GM12878 (cell line): ENCODE measurements around the gene KMT2B. TPM values are rescaled to one million over a fixed set of nuclear protein-coding genes. Genes with fewer than 3 reads are reported as not detected.

Experiments
- ATAC-seq: fragments of 200-7000 bp; cut with Tn5 transposase; 3 replicates; pipeline ENCODE4 v1.9.1; 2020; ENCODE audit warnings: mild to moderate bottlenecking, moderate library complexity
- BruUV-seq: library from RNA; stranded (reverse); fragments of 400-500 nt; replicated peaks from 2 replicates; lab custom pipeline; 2021; lab: Mats Ljungman, UMichigan
- CTCF ChIA-PET: fragments of 300-600 bp; sonication (Branson Sonifier 250); formaldehyde crosslinking; extraction: SDS; loops from one replicate; lab custom pipeline; 2021; ENCODE audit warnings: inconsistent platforms; lab: Yijun Ruan, JAX
- POLR2A ChIA-PET: fragments of 350-600 bp; formaldehyde crosslinking; extraction: SDS; loops from one replicate; lab custom pipeline; 2021; ENCODE audit warnings: inconsistent platforms; lab: Charles Lee
- RAD21 ChIA-PET: fragments of 300-600 bp; sonication (Branson Sonifier 250); formaldehyde crosslinking; loops from one replicate; lab custom pipeline; 2023; ENCODE audit warnings: antibody characterized with exemption; ENCODE audit not compliant: unreplicated experiment; lab: Charles Lee
- SMC1A ChIA-PET: fragments of 300-600 bp; sonication (Branson Sonifier 250); formaldehyde crosslinking; loops from one replicate; lab custom pipeline; 2023; ENCODE audit not compliant: unreplicated experiment, uncharacterized antibody; lab: Charles Lee
- DNase-seq: peaks from one replicate; pipeline ENCODE4 v3.0.0-alpha.2; 2011; ENCODE audit warnings: low read depth, low spot score
- FAIRE-seq: peaks from 3 replicates; lab custom pipeline; 2011; peaks lifted over from hg19 to GRCh38; lab: Jason Lieb, UNC
- H2AFZ ChIP-seq: 2 replicates; pipeline ENCODE4 v1.6.0; 2011; ENCODE audit warnings: low read depth, low read length, control low read depth; ENCODE audit not compliant: control insufficient read depth
- H3K27ac ChIP-seq: 2 replicates; pipeline ENCODE4 v1.5.1; 2011; ENCODE audit warnings: control low read depth; ENCODE audit not compliant: control insufficient read depth, insufficient read depth
- H3K27me3 ChIP-seq, 2 experiments: replicated peaks in 1 of 2; 2 replicates each; pipeline versions ENCODE4 v1.6.0 to v1.6.1; 2011; ENCODE audit warnings: low read length in 1 of 2; ENCODE audit not compliant: control insufficient read depth in 2 of 2, insufficient read depth in 2 of 2
- H3K36me3 ChIP-seq, 2 experiments: 2 replicates each; pipeline ENCODE4 v1.5.1; 2011; ENCODE audit warnings: low read length in 1 of 2; ENCODE audit not compliant: control insufficient read depth in 2 of 2, insufficient read depth in 2 of 2
- H3K4me1 ChIP-seq: 2 replicates; pipeline ENCODE4 v1.6.1; 2011; ENCODE audit warnings: mild to moderate bottlenecking, low read length, moderate library complexity, mixed read lengths; ENCODE audit not compliant: control insufficient read depth, insufficient read depth
- H3K4me2 ChIP-seq: 2 replicates; pipeline ENCODE4 v1.6.0; 2011; ENCODE audit warnings: control low read depth; ENCODE audit not compliant: control insufficient read depth, insufficient read depth
- H3K4me3 ChIP-seq: fragments of 200-600 bp; sonication (generic); 2 replicates; pipeline ENCODE4 v1.5.1; 2016
- H3K79me2 ChIP-seq: 2 replicates; pipeline ENCODE4 v1.6.0; 2011; ENCODE audit warnings: low read length; ENCODE audit not compliant: control insufficient read depth, insufficient read depth
- H3K9ac ChIP-seq: 2 replicates; pipeline ENCODE4 v1.8.0; 2011; ENCODE audit warnings: low read length, control low read depth, mixed read lengths; ENCODE audit not compliant: control insufficient read depth, insufficient read depth
- H3K9me3 ChIP-seq: replicated peaks from 3 replicates; pipeline ENCODE4 v1.5.1; 2011; ENCODE audit warnings: mild to moderate bottlenecking, low read length; ENCODE audit not compliant: control insufficient read depth, insufficient read depth
- H4K20me1 ChIP-seq: 2 replicates; pipeline ENCODE4 v1.6.0; 2011; ENCODE audit not compliant: control insufficient read depth, insufficient read depth
- ASH2L ChIP-seq: fragments of 300-600, 200-600 bp; sonication (generic); IDR thresholded peaks from 2 replicates; pipeline ENCODE4 v1.6.1; 2017; ENCODE audit warnings: low read depth, mild to moderate bottlenecking, borderline replicate concordance
- DPF2 ChIP-seq: fragments of 450-650 bp; IDR thresholded peaks from 2 replicates; pipeline ENCODE4 v1.6.1; 2017; ENCODE audit warnings: mild to moderate bottlenecking
- EZH2 ChIP-seq: IDR thresholded peaks from 2 replicates; pipeline ENCODE4 v1.6.1; 2012; ENCODE audit warnings: low read depth, mild to moderate bottlenecking, control low read depth, inconsistent platforms, low read length, borderline replicate concordance; ENCODE audit not compliant: control insufficient read depth
- GATAD2B ChIP-seq: fragments of 450-650 bp; conservative IDR thresholded peaks from 2 replicates; pipeline ENCODE4 v1.6.1; 2017; ENCODE audit warnings: low read depth, mild to moderate bottlenecking, moderate library complexity
- MEF2A ChIP-seq: IDR thresholded peaks from 2 replicates; pipeline ENCODE4 v1.6.1; 2011; ENCODE audit warnings: low read depth, mild to moderate bottlenecking, low read length, moderate library complexity; ENCODE audit not compliant: insufficient read depth
- NBN ChIP-seq: fragments of 450-650 bp; IDR thresholded peaks from 2 replicates; pipeline ENCODE4 v1.6.1; 2016
- NFYB ChIP-seq: IDR thresholded peaks from 2 replicates; pipeline ENCODE4 v1.6.1; 2011; ENCODE audit warnings: low read depth, mild to moderate bottlenecking, low read length, improper control_type of control experiment, moderate library complexity; ENCODE audit not compliant: insufficient read depth
- PML ChIP-seq: IDR thresholded peaks from 2 replicates; pipeline ENCODE4 v1.6.1; 2012; ENCODE audit warnings: low read length, inconsistent platforms
- POU2F2 ChIP-seq: IDR thresholded peaks from 3 replicates; pipeline ENCODE4 v1.6.1; 2011; ENCODE audit warnings: low read depth, mild to moderate bottlenecking, low read length, borderline replicate concordance
- STAT3 ChIP-seq: IDR thresholded peaks from 2 replicates; pipeline ENCODE4 v1.6.1; 2011; ENCODE audit warnings: low read depth, low read length, improper control_type of control experiment
- ZSCAN29 ChIP-seq: fragments of 450-650 bp; IDR thresholded peaks from 2 replicates; pipeline ENCODE4 v1.6.1; 2017; ENCODE audit warnings: mild to moderate bottlenecking, moderate library complexity
- WGBS: methylation state at CpG from one replicate; pipeline ENCODE4 v1.1.6; 2016; ENCODE audit warnings: low lambda C conversion rate; ENCODE audit not compliant: insufficient replicate concordance, insufficient coverage; ENCODE audit errors: missing lambda C conversion rate; 5-methylcytosine and 5-hydroxymethylcytosine counted together
- in situ Hi-C: fragments of 300-500 bp; cut with MboI; formaldehyde crosslinking; loops from 9 replicates; pipeline ENCODE4 v1.14.3; 2018; ENCODE audit warnings: mixed read lengths
- intact Hi-C: fragments of 100-400 bp; cut with micrococcal nuclease; formaldehyde crosslinking; loops from one replicate; pipeline ENCODE4 v1.14.2; 2022; ENCODE audit not compliant: unreplicated experiment
- polyA plus RNA-seq, 11 experiments: library from polyadenylated mRNA; depleted of rRNA in 4 of 11; unstranded in 6 of 11; stranded (reverse) in 5 of 11; fragments of >200 nt; fragmentation: Nextera tagmentation in 4 of 11; fragmentation: Illumina TruSeq in 1 of 11; extraction: Ambion mirVana in 4 of 11; extraction: Trizol in 1 of 11; gene quantifications; 1 replicate in 1 of 11; 2 replicates in 10 of 11; pipeline versions ENCODE4 v1.2.1 to v1.2.3, GENCODE V29; 2011 to 2016; ENCODE audit warnings: inconsistent platforms in 2 of 11, missing spikeins in 2 of 11, low read depth in 1 of 11
- total RNA-seq, 4 experiments: library from RNA; depleted of rRNA in 3 of 4; stranded (reverse); fragments of >200 nt in 3 of 4; fragmentation: Illumina TruSeq in 1 of 4; extraction: Trizol in 1 of 4; gene quantifications; 2 replicates each; pipeline versions ENCODE4 v1.2.1 to v1.2.3, GENCODE V29; 2013 to 2021

The KMT2B gene
- total and polyA plus RNA-seq, 10 of the 15 experiments (the other 5 are each of a cell fraction or from before 2014, with no cell fraction given), result 0.71 to 35.6 (median 6.0) TPM

DNA sequence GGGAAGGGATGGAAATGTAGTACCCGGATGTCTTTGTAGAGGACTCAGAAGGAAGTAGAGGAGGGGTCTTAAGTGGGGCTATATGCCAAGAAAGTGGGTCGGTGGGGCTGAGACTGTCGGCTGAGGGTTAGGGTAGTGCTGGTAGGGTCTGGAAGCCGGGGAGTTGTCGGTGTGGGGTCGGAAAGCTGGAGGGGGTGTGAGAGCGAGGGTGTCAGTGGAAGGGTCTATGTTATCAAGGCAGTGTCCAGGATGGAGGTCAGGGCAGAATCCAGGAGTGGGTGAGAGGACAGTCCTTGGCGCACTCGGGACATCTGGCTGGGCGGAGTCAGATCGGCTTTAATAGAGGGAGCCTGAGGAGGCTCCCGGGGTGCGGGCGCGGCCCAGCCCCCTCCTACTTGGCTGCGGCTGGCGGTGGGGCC lies 37.3 kb downstream of the KMT2B start (continued):
- no peak for TF ChIP-seq PML
- TF ChIP-seq, all 136 proteins: peak for 0

DNA sequence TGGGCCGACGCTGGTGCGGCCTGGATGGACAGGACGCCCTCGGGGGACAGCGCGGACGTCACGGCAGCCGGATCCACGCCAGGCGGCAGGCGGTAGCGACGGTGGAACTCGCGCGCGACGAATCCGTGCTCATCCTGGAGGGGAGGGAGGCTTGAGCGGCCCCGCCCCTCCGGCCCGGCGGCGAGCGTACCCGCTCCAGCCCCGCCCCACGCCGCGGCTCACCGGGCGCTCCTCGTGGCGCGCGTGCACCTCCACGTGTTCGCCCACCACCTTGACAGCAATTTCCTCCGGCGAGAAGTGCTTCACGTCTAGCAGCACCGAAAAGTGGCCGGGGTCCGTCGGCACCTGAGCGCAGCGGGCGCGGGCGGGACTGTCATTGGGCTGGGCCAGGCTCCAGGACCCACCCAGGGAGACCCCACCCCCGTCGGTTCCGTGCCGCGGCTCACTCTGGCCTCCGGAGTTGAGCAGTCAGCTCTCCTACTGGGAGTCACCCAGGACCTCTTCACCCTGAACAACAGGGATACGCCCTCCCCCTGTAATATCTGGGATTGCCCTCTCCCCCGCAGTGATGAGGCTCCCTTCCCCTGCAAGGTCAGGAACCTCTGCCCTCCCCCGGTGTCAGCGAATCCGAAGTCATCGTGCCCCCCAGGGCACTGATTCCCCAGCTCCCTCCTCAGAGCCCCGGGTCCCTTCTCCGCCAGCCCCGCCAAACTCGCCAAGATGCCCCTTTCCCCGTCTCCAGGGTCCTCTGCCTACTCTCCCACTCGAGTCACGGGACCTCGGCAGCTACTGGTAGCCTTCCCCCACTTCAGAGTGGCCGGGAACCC lies 38.0 kb downstream of the KMT2B start:
- Histone ChIP-seq H3K4me1 (peaks cover 15% of the 10 kb centered on the region), H3K27ac (no peak overlapping the region), H3K79me2 (peaks cover 11% of the 10 kb centered on the region), H3K9me3 (no peaks in the 10 kb centered on the region), H3K4me2 (peak overlapping the region; percentile 25; the same call in 1 of the 2 replicates), H4K20me1 (no peaks in the 10 kb centered on the region), H3K9ac (no peak overlapping the region), H2AFZ (no peak overlapping the region), H3K36me3 (peaks cover 0 to 2% of the 10 kb centered on the region in 2 experiments; a peak in 2 of 4 replicates), H3K4me3 (no peak overlapping the region), H3K27me3 (no peaks in the 10 kb centered on the region)
- ChIA-PET SMC1A (no interaction called here), POLR2A (interaction anchor here (0.6 to 2.2 kb wide), 2 partner anchors 7 to 11 kb away, joined by 4 to 18 read pairs; partner anchors contain the start of genes PSENEN and U2AF1L4), RAD21 (no interaction called here), CTCF (no interaction called here)
- no TSS peak for BruUV-seq
- ATAC-seq (no peak), DNase-seq (no peak), FAIRE-seq (no peak)
- intact Hi-C loops, result no loop called here
- 74% methylated on average over 69 of the region's 74 CpGs for WGBS
- no peak for TF ChIP-seq ASH2L
- no peak for TF ChIP-seq NFYB
- no peak for TF ChIP-seq NBN
- no peak for TF ChIP-seq GATAD2B
- TF ChIP-seq STAT3, result no peak
- no peak for TF ChIP-seq DPF2
- TF ChIP-seq POU2F2, result no peak
- TF ChIP-seq EZH2, result no peak
- no peak for TF ChIP-seq ZSCAN29
- TF ChIP-seq MEF2A, result no peak
- TF ChIP-seq, all 136 proteins: peak for 0
- in situ Hi-C loops, result no loop called here
